GOT3 (cell line): ENCODE data around the gene PPP2R5A.
"Not testable (repeated sequence)": the region's sequence is repeated elsewhere in the genome, so short reads cannot be mapped to it uniquely, and the experiment has no call there.

Source experiments
- DNase-seq: peaks from one replicate; lab custom pipeline; 2025; ENCODE audit warnings: mixed read lengths; lab: John Stamatoyannopoulos, UW

Gene PPP2R5A

GRCh38 chr1:212297338-212297737, 12.1 kb downstream of the PPP2R5A start:
- DNase-seq = no peak

GRCh38 chr1:212301580-212301979, 16.4 kb downstream of the PPP2R5A start:
- DNase-seq = no peak

- DNase-seq = no peak
Measured at GRCh38 chr1:212302745-212303383, 17.7 kb downstream of the PPP2R5A start.

GRCh38 chr1:212305342-212305741, 20.1 kb downstream of the PPP2R5A start:
- DNase-seq = no peak

GRCh38 chr1:212305984-212306452, 20.8 kb downstream of the PPP2R5A start:
- DNase-seq = not testable (repeated sequence)

- no peak for DNase-seq
Measured at GRCh38 chr1:212309967-212310366, 24.8 kb downstream of the PPP2R5A start.

GRCh38 chr1:212310383-212310782, 25.2 kb downstream of the PPP2R5A start:
- DNase-seq = no peak

GRCh38 chr1:212311836-212312497, 26.8 kb downstream of the PPP2R5A start:
- DNase-seq = no peak

- DNase-seq = no peak
Measured at GRCh38 chr1:212313616-212314015, 28.4 kb downstream of the PPP2R5A start.

GRCh38 chr1:212315184-212315583, 30.0 kb downstream of the PPP2R5A start:
- no peak for DNase-seq

GRCh38 chr1:212315907-212316306, 30.7 kb downstream of the PPP2R5A start:
- no peak for DNase-seq

GRCh38 chr1:212317916-212318315, 32.7 kb downstream of the PPP2R5A start:
- DNase-seq = no peak

GRCh38 chr1:212321031-212321430, 35.8 kb downstream of the PPP2R5A start:
- not testable (repeated sequence) for DNase-seq

GRCh38 chr1:212323066-212323465, 37.9 kb downstream of the PPP2R5A start:
- DNase-seq = no peak

GRCh38 chr1:212326541-212326940, 41.3 kb downstream of the PPP2R5A start:
- no peak for DNase-seq

- no peak for DNase-seq
Measured at GRCh38 chr1:212328248-212328647, 43.0 kb downstream of the PPP2R5A start.

GRCh38 chr1:212329105-212329504, 43.9 kb downstream of the PPP2R5A start:
- no peak for DNase-seq

- no peak for DNase-seq
Measured at GRCh38 chr1:212341090-212341489, 55.9 kb downstream of the PPP2R5A start.

GRCh38 chr1:212344905-212345304, 59.7 kb downstream of the PPP2R5A start:
- no peak for DNase-seq

- DNase-seq = no peak
Measured at GRCh38 chr1:212346601-212347000, 61.4 kb downstream of the PPP2R5A start.

GRCh38 chr1:212351588-212352362, 66.6 kb downstream of the PPP2R5A start:
- no peak for DNase-seq

- no peak for DNase-seq
Measured at GRCh38 chr1:212353181-212353580, 68.0 kb downstream of the PPP2R5A start.

- no peak for DNase-seq
Measured at GRCh38 chr1:212354464-212354863, 69.3 kb downstream of the PPP2R5A start.
